Stomach (tissue), 4 donors: ENCODE measurements around the gene DLX4.

ENCODE experiments used
- CTCF ChIP-seq, 7 experiments: fragments of 450-650 bp in 4 of 7; fragments of 200-600 bp in 3 of 7; sonication (generic) in 3 of 7; IDR thresholded peaks; one replicate each; pipeline ENCODE4 v1.5.1; 2016 to 2019; ENCODE audit warnings: antibody characterized with exemption in 7 of 7, control low read depth in 2 of 7, mild to moderate bottlenecking in 1 of 7
- POLR2AphosphoS5 ChIP-seq, 3 donors: sonication (generic); formaldehyde crosslinking; IDR thresholded peaks; one replicate each; pipeline ENCODE4 v1.6.1; 2016; ENCODE audit warnings: antibody characterized with exemption in 3 of 3

- no peak for TF ChIP-seq CTCF (IDR thresholded peaks at IDR 0.05)
- no peak for TF ChIP-seq POLR2AphosphoS5 (IDR thresholded peaks at IDR 0.05)
Measured at GRCh38 chr17:49970498-49970897, 1.5 kb downstream of the DLX4 start.
